HG03342 (cell line): ENCODE data around the gene DNAAF3.
"Not testable (repeated sequence)": the region's sequence is repeated elsewhere in the genome, so short reads cannot be mapped to it uniquely, and the experiment has no call there.

Experiments used
- ATAC-seq: cut with Tn5 transposase; IDR thresholded peaks from one replicate; pipeline ENCODE4 v1.9.1; 2021; ENCODE audit warnings: mild to moderate bottlenecking, moderate library complexity; ENCODE audit not compliant: unreplicated experiment

The DNAAF3 gene

GRCh38 chr19:55155784-55156183, 10.6 kb downstream of the DNAAF3 start:
- ATAC-seq = not testable (repeated sequence)

GRCh38 chr19:55153652-55154264, 12.7 kb downstream of the DNAAF3 start:
- ATAC-seq = no peak

GRCh38 chr19:55152017-55152416, 14.4 kb downstream of the DNAAF3 start:
- ATAC-seq = no peak

GRCh38 chr19:55149078-55150003, 17.1 kb downstream of the DNAAF3 start, which contains the start of gene TNNT1:
TNNT1 (minus strand) TSS chr19:55149206; CDS start chr19:55147157, 2,049 bp downstream.
- ATAC-seq = no peak

GRCh38 chr19:55147545-55148251, 18.7 kb downstream of the DNAAF3 start:
- no peak for ATAC-seq

GRCh38 chr19:55146705-55147273, 19.6 kb downstream of the DNAAF3 start:
- ATAC-seq = no peak

- ATAC-seq = no peak
Measured at GRCh38 chr19:55146078-55146704, 20.2 kb downstream of the DNAAF3 start.

GRCh38 chr19:55145232-55145631, 21.2 kb downstream of the DNAAF3 start:
- ATAC-seq = no peak

GRCh38 chr19:55141696-55142095, 24.7 kb downstream of the DNAAF3 start:
- no peak for ATAC-seq

GRCh38 chr19:55137915-55138314, 28.5 kb downstream of the DNAAF3 start:
- no peak for ATAC-seq

GRCh38 chr19:55136399-55137102, 29.9 kb downstream of the DNAAF3 start:
- no peak for ATAC-seq

GRCh38 chr19:55134736-55135135, 31.7 kb downstream of the DNAAF3 start:
- no peak for ATAC-seq

- ATAC-seq = no peak
Measured at GRCh38 chr19:55133639-55134444, 32.6 kb downstream of the DNAAF3 start.

- no peak for ATAC-seq
Measured at GRCh38 chr19:55132453-55133129, 33.8 kb downstream of the DNAAF3 start.

GRCh38 chr19:55131421-55131820, 35.0 kb downstream of the DNAAF3 start:
- ATAC-seq = no peak

GRCh38 chr19:55119053-55119452, 47.4 kb downstream of the DNAAF3 start:
- ATAC-seq = no peak

- no peak for ATAC-seq
Measured at GRCh38 chr19:55118401-55118991, 47.9 kb downstream of the DNAAF3 start.

- ATAC-seq = peak; percentile 81
Measured at GRCh38 chr19:55117663-55118391, 48.6 kb downstream of the DNAAF3 start.
